ENCODE results near the gene SCEL.

The SCEL gene

GRCh38 chr13:77532983-77533382 lies 2.5 kb upstream of the SCEL start:
- no peaks in the 10 kb centered on the region for H3K9me3 Mint-ChIP-seq
- H3K4me1 Mint-ChIP-seq = no peaks in the 10 kb centered on the region
- no peak overlapping the region for H3K27ac Mint-ChIP-seq
- DNase-seq (ENCODE audit: low spot score in 2 of 2) (no peak), ATAC-seq (no peak)
- no peaks in the 10 kb centered on the region for H3K36me3 Mint-ChIP-seq
- no peak overlapping the region for H3K4me3 Mint-ChIP-seq

- Mint-ChIP-seq H3K4me3 (no peak overlapping the region), H3K9me3 (no peaks in the 10 kb centered on the region), H3K4me1 (no peaks in the 10 kb centered on the region), H3K27ac (no peak overlapping the region), H3K36me3 (no peaks in the 10 kb centered on the region)
- ATAC-seq (peak; percentile 50), DNase-seq (ENCODE audit: low spot score in 2 of 2) (no peak)
Measured at GRCh38 chr13:77533875-77534788, 1.4 kb upstream of the SCEL start.

GRCh38 chr13:77536358-77536757 lies 852 bp downstream of the SCEL start:
- no peak for DNase-seq (ENCODE audit: low spot score in 2 of 2)
- no peaks in the 10 kb centered on the region for H3K9me3 Mint-ChIP-seq
- H3K4me3 Mint-ChIP-seq = no peak overlapping the region
- no peaks in the 10 kb centered on the region for H3K4me1 Mint-ChIP-seq
- no peaks in the 10 kb centered on the region for H3K36me3 Mint-ChIP-seq
- ATAC-seq = no peak
- no peak overlapping the region for H3K27ac Mint-ChIP-seq

- no peaks in the 10 kb centered on the region for H3K4me1 Mint-ChIP-seq
- H3K36me3 Mint-ChIP-seq = no peaks in the 10 kb centered on the region
- no peak overlapping the region for H3K4me3 Mint-ChIP-seq
- H3K9me3 Mint-ChIP-seq = no peaks in the 10 kb centered on the region
- DNase-seq (ENCODE audit: low spot score in 2 of 2) = no peak
- ATAC-seq = no peak
- no peak overlapping the region for H3K27ac Mint-ChIP-seq
Measured at GRCh38 chr13:77537289-77537919, 1.9 kb downstream of the SCEL start.

GRCh38 chr13:77543711-77544110 lies 8.2 kb downstream of the SCEL start:
- Mint-ChIP-seq H3K4me3 (no peak overlapping the region), H3K4me1 (no peaks in the 10 kb centered on the region), H3K36me3 (no peaks in the 10 kb centered on the region), H3K27ac (no peak overlapping the region), H3K9me3 (no peaks in the 10 kb centered on the region)
- DNase-seq (ENCODE audit: low spot score in 2 of 2) (no peak), ATAC-seq (no peak)

- DNase-seq (ENCODE audit: low spot score in 2 of 2) (no peak), ATAC-seq (no peak)
- no peaks in the 10 kb centered on the region for H3K36me3 Mint-ChIP-seq
- H3K27ac Mint-ChIP-seq = no peak overlapping the region
- no peak overlapping the region for H3K4me3 Mint-ChIP-seq
- H3K4me1 Mint-ChIP-seq = no peaks in the 10 kb centered on the region
- H3K9me3 Mint-ChIP-seq = no peaks in the 10 kb centered on the region
Measured at GRCh38 chr13:77544355-77544754, 8.8 kb downstream of the SCEL start.

- Mint-ChIP-seq H3K9me3 (no peaks in the 10 kb centered on the region), H3K36me3 (no peaks in the 10 kb centered on the region), H3K27ac (no peak overlapping the region), H3K4me3 (no peak overlapping the region), H3K4me1 (no peaks in the 10 kb centered on the region)
- DNase-seq (ENCODE audit: low spot score in 2 of 2) (no peak), ATAC-seq (no peak)
Measured at GRCh38 chr13:77544758-77545338, 9.3 kb downstream of the SCEL start.

- no peak for DNase-seq (ENCODE audit: low spot score in 2 of 2)
- Mint-ChIP-seq H3K4me1 (no peaks in the 10 kb centered on the region), H3K27ac (peak overlapping the region; percentile 27), H3K36me3 (no peaks in the 10 kb centered on the region), H3K9me3 (no peaks in the 10 kb centered on the region), H3K4me3 (no peak overlapping the region)
- ATAC-seq = no peak
Measured at GRCh38 chr13:77545626-77546412, 10.3 kb downstream of the SCEL start.

- ATAC-seq (no peak), DNase-seq (ENCODE audit: low spot score in 2 of 2) (no peak)
- Mint-ChIP-seq H3K36me3 (no peaks in the 10 kb centered on the region), H3K4me3 (no peak overlapping the region), H3K4me1 (no peaks in the 10 kb centered on the region), H3K9me3 (no peaks in the 10 kb centered on the region), H3K27ac (no peak overlapping the region)
Measured at GRCh38 chr13:77548095-77548494, 12.6 kb downstream of the SCEL start.

- ATAC-seq (no peak), DNase-seq (ENCODE audit: low spot score in 2 of 2) (no peak)
- H3K36me3 Mint-ChIP-seq = no peaks in the 10 kb centered on the region
- H3K4me3 Mint-ChIP-seq = no peak overlapping the region
- no peaks in the 10 kb centered on the region for H3K4me1 Mint-ChIP-seq
- H3K9me3 Mint-ChIP-seq = no peaks in the 10 kb centered on the region
- no peak overlapping the region for H3K27ac Mint-ChIP-seq
Measured at GRCh38 chr13:77548594-77548993, 13.1 kb downstream of the SCEL start.

- Mint-ChIP-seq H3K4me3 (no peak overlapping the region), H3K27ac (no peak overlapping the region), H3K9me3 (no peaks in the 10 kb centered on the region), H3K36me3 (no peaks in the 10 kb centered on the region), H3K4me1 (no peaks in the 10 kb centered on the region)
- ATAC-seq (no peak), DNase-seq (ENCODE audit: low spot score in 2 of 2) (no peak)
Measured at GRCh38 chr13:77554069-77554468, 18.6 kb downstream of the SCEL start.

GRCh38 chr13:77555246-77555645 lies 19.7 kb downstream of the SCEL start:
- H3K9me3 Mint-ChIP-seq = no peaks in the 10 kb centered on the region
- no peak overlapping the region for H3K4me3 Mint-ChIP-seq
- no peak for DNase-seq (ENCODE audit: low spot score in 2 of 2)
- no peak overlapping the region for H3K27ac Mint-ChIP-seq
- ATAC-seq = no peak
- H3K4me1 Mint-ChIP-seq = no peaks in the 10 kb centered on the region
- H3K36me3 Mint-ChIP-seq = no peaks in the 10 kb centered on the region

GRCh38 chr13:77558016-77558415 lies 22.5 kb downstream of the SCEL start:
- H3K36me3 Mint-ChIP-seq = no peaks in the 10 kb centered on the region
- H3K4me1 Mint-ChIP-seq = no peaks in the 10 kb centered on the region
- no peak overlapping the region for H3K27ac Mint-ChIP-seq
- DNase-seq (ENCODE audit: low spot score in 2 of 2) (no peak), ATAC-seq (no peak)
- no peaks in the 10 kb centered on the region for H3K9me3 Mint-ChIP-seq
- no peak overlapping the region for H3K4me3 Mint-ChIP-seq

GRCh38 chr13:77563111-77563510 lies 27.6 kb downstream of the SCEL start:
- Mint-ChIP-seq H3K9me3 (no peaks in the 10 kb centered on the region), H3K36me3 (no peaks in the 10 kb centered on the region), H3K4me3 (no peak overlapping the region), H3K4me1 (no peaks in the 10 kb centered on the region), H3K27ac (no peak overlapping the region)
- ATAC-seq (no peak), DNase-seq (ENCODE audit: low spot score in 2 of 2) (no peak)

GRCh38 chr13:77565635-77566034 lies 30.1 kb downstream of the SCEL start:
- no peak overlapping the region for H3K4me3 Mint-ChIP-seq
- no peaks in the 10 kb centered on the region for H3K36me3 Mint-ChIP-seq
- no peaks in the 10 kb centered on the region for H3K4me1 Mint-ChIP-seq
- H3K9me3 Mint-ChIP-seq = no peaks in the 10 kb centered on the region
- ATAC-seq (peak; percentile 39), DNase-seq (ENCODE audit: low spot score in 2 of 2) (no peak)
- H3K27ac Mint-ChIP-seq = no peak overlapping the region
